Heart left ventricle (tissue), 16 donors: ENCODE data around the gene CD207. TPM values are rescaled to one million over a fixed set of nuclear protein-coding genes. Genes with fewer than 3 reads are reported as not detected.

ENCODE experiments used
- ATAC-seq, 4 donors: fragments of 200-7000 bp; cut with Tn5 transposase; one replicate each; pipeline ENCODE4 v1.9.1; 2020 to 2022; ENCODE audit warnings: moderate library complexity in 4 of 4, mild to moderate bottlenecking in 3 of 4, moderate number of reproducible peaks in 1 of 4
- DNase-seq, 5 donors: peaks; one replicate each; pipeline ENCODE4 v3.0.0-alpha.2; 2020
- H3K27ac ChIP-seq, 12 donors: fragments of 200-600 bp; sonication (generic) in 4 of 12; one replicate each; pipeline versions ENCODE4 v1.5.0 to v1.8.0; 2016 to 2022; ENCODE audit warnings: mild to moderate bottlenecking in 2 of 12
- H3K27me3 ChIP-seq, 9 donors: fragments of 200-600 bp; sonication (generic) in 2 of 9; one replicate each; pipeline versions ENCODE4 v1.5.1 to v1.8.0; 2016 to 2022; ENCODE audit warnings: mild to moderate bottlenecking in 3 of 9
- H3K36me3 ChIP-seq, 9 donors: fragments of 200-600 bp; sonication (generic) in 2 of 9; one replicate each; pipeline versions ENCODE4 v1.5.0 to v1.8.0; 2018 to 2022; ENCODE audit warnings: mild to moderate bottlenecking in 2 of 9
- H3K4me1 ChIP-seq, 12 donors: fragments of 200-600 bp; sonication (generic) in 4 of 12; one replicate each; pipeline versions ENCODE4 v1.5.0 to v1.8.0; 2016 to 2022; ENCODE audit warnings: mild to moderate bottlenecking in 3 of 12
- H3K4me3 ChIP-seq, 12 donors: fragments of 200-600 bp; sonication (generic) in 4 of 12; one replicate each; pipeline versions ENCODE4 v1.5.0 to v1.8.0; 2017 to 2022; ENCODE audit warnings: mild to moderate bottlenecking in 9 of 12, moderate library complexity in 4 of 12
- H3K9me3 ChIP-seq, 12 donors: fragments of 200-600 bp; sonication (generic) in 4 of 12; one replicate each; pipeline versions ENCODE4 v1.5.0 to v1.8.0; 2016 to 2022; ENCODE audit warnings: mild to moderate bottlenecking in 1 of 12
- CTCF ChIP-seq, 12 donors: fragments of 200-600 bp; sonication (generic) in 4 of 12; IDR thresholded peaks; one replicate each; pipeline versions ENCODE4 v1.5.0 to v1.8.0; 2018 to 2022; ENCODE audit warnings: antibody characterized with exemption in 12 of 12, mild to moderate bottlenecking in 5 of 12
- POLR2A ChIP-seq, 2 donors: fragments of 450-650 bp; IDR thresholded peaks; one replicate each; pipeline ENCODE4 v1.6.1; 2017; ENCODE audit warnings: antibody characterized with exemption in 2 of 2, mild to moderate bottlenecking in 2 of 2, moderate library complexity in 2 of 2
- WGBS, 4 donors: extraction: QIAGEN DNeasy Blood & Tissue Kit in 2 of 4; methylation state at CpG; one replicate each; pipeline versions ENCODE4 v1.1.5 to v1.1.7; 2013 to 2018; 5-methylcytosine and 5-hydroxymethylcytosine counted together
- intact Hi-C, 10 donors: fragments of 100-400 bp; cut with DNase I; formaldehyde crosslinking; loops; one replicate each; pipeline versions ENCODE4 v1.11.1 to v1.14.2; 2022
- polyA plus RNA-seq, 2 donors: library from polyadenylated mRNA; stranded (reverse); fragments of 200-250 nt; gene quantifications; one replicate each; pipeline ENCODE4 v1.2.3, GENCODE V29; 2013
- total RNA-seq, 9 donors: library from RNA; depleted of rRNA in 2 of 9; stranded (reverse); fragments of >200 nt in 2 of 9; fragmentation: NEBNext Ultra II Directional in 3 of 9; extraction: Animal tissue kit (Norgen Biotek cat#: 25700) in 3 of 9; gene quantifications; one replicate each; pipeline versions ENCODE4 v1.1.0 to v1.2.4, GENCODE V29; 2016 to 2023
- donor health status: ischemic (EF 13 %, LVEDD 7.1; RV severe dilation, severe dysfunction).
- donor health status: healthy with polysubstance abuse.
- donor health status: DM: no; HTN: yes; CAD: no.
- donor health status: DM: no; HTN: no; CAD: no.
- donor health status: ischemic (EF 25% LVEDD 6.9; RV normal size, moderate dysfunction).
- donor health status: ischemic (EF 25% LVEDD 5.7; RV mildly dilated, moderate dysfunction).
- donor health status: healthy.
- donor health status: DM: yes; HTN: yes; CAD: no.
- donor health status: ischemic (EF 35%, LVEDD 5.7; RV mildly dilated, moderate dysfunction).
- donor health status: nonischemic (EF 11% LVEDD 7.7; RV severe dilation, severe dysfunction).
- donor health status: DM: yes; HTN: yes; CAD: no.
- donor health status: PGD.
- donor health status: ischemic (EF 29% LVEDD 5.4; RV normal size, mild dysfunction).
- donor health status: nonischemic (EF 23%, LVEDD 6.1; RV moderate dilation, normal function).

Gene CD207
- total and polyA plus RNA-seq, 11 donors = 0.04 to 0.48 (median 0.19) TPM; not detected in 4

DNA sequence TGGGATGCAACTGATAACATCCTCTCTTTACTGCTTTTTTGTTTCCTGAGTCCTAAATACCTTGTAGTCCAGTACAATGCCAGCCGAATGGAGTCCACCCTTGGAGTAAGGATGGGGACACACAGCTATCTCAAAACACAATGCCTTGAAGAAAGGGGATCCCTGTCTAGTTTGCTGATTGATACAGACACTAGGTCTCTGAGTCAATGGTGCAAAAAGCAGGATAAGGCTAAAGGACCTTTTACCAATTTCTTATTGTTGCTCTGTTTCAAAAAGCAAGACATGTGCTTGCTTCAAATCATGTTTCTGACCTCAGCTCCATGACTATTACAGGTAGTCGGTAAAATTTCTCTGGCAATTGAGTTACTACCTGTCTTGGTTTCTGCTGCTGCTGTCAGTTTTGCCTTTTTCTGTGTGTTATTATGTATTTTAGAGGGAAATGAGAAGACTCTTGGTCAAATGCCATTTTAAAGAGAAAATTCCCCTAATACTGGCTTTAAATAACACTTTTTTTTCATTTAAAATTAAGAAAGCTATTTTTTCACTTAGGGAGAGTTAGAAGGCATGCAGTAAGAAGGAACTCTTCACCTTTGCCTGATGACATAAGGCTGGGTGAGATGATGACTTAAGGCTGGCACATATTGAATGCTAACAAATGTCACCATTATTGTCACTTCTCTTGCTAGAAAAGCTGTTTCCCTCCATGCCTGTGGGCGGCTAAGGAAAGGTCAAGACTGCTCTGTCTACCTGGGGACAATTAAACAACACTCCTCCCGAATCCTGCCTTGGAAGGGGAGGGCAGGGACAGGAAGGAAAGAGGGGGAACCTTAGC lies 40.2 kb downstream of the CD207 start:
- ATAC-seq = no peak
- TF ChIP-seq CTCF (IDR thresholded peaks at IDR 0.05) (no peak), POLR2A (IDR thresholded peaks at IDR 0.05) (no peak)
- H3K4me1 ChIP-seq = peaks cover 0 to 29% (median 2%) of the 10 kb centered on the region in 12 donors
- no peak overlapping the region for H3K4me3 ChIP-seq
- H3K27me3 ChIP-seq = peaks cover 4 to 32% (median 17%) of the 10 kb centered on the region in 9 donors
- H3K9me3 ChIP-seq = peaks cover 0 to 10% (median 0%) of the 10 kb centered on the region in 12 donors
- no peak overlapping the region for H3K27ac ChIP-seq
- intact Hi-C loops = loop anchor here in 2 of 10 donors (10.0 kb wide), 2 partner anchors 69 to 149 kb away; no protein-coding TSS in a partner anchor
- H3K36me3 ChIP-seq = no peaks in the 10 kb centered on the region
- WGBS, 4 donors = 58 to 84% (median 75%) methylated on average over 4 of the region's 4 CpGs
- DNase-seq = no peak

DNA sequence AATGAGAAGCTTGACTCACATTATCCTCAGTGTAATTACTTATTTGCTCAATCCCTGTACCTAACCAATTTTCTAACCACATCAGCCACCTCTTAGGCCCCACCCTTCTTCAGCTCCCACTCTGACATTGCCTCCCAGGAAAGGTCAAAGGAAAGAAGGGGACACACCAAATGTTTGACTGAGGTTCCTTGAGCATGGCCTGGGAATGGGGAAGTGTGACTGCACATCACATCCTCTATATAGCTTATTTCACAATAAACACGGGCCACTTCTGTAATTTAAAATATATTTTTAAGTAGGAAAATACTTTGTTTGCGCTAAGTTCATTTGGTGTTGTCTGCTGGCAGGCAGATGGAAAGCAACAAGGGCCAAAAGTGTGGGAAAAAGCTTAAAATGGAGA lies 42.2 kb downstream of the CD207 start:
- Histone ChIP-seq H3K27ac (peak overlapping the region in 1 of 12 donors; percentile 42), H3K4me3 (no peak overlapping the region), H3K36me3 (no peaks in the 10 kb centered on the region), H3K9me3 (no peaks in the 10 kb centered on the region), H3K4me1 (peaks cover 0 to 41% (median 8%) of the 10 kb centered on the region in 12 donors), H3K27me3 (peaks cover 6 to 46% (median 23%) of the 10 kb centered on the region in 9 donors)
- DNase-seq (no peak), ATAC-seq (peak in 1 of 4 donors; percentile 16)
- WGBS, 4 donors = 77 to 86% (median 83%) methylated on average over 2 of the region's 2 CpGs
- TF ChIP-seq POLR2A (IDR thresholded peaks at IDR 0.05) = no peak
- no peak for TF ChIP-seq CTCF (IDR thresholded peaks at IDR 0.05)
- intact Hi-C loops = loop anchor here in 4 of 10 donors (5.0 to 10.0 kb wide), 4 partner anchors 71 to 154 kb away; partner anchors contain the start of gene ATP6V1B1 (in 1 of the 4)

DNA sequence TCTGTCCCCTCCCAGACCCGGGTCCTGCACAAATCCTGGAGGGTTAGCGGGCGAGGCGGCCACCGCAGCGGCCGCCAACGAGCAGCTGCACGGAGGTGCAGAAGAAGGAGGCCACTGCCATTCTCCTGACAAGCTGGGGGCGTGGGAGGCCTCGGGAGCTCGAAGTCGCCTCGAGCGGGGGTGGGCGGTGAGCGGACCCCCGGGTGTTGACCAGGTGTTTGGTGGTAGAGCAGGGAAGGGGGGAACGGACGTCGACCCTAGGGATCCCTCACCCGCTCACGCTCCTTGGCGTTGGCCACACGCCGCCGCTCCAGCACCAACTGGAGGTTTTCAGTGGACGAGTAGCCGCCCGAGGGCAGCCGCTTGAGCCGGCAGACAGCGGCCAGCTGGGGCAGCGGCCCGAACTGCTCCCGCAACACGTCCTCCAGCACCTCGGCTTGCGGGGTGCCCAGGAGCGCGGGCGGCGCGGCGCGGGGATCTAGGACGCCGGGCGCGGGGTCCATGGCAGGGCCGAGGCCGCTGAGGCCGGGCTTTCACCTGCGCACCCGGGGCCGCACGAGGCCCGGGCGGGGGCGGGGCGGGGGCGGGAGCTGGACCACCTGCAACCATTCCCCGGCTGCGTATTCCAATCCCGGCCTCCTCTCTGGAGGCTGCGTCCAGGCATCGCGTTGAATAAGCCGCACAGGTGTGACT lies 45.3 kb downstream of the CD207 start, which contains the start of gene FIGLA:
FIGLA (minus strand) TSS at position 508 of the 693 bp plus-strand sequence; CDS start at position 503, 5 bp downstream.
- ATAC-seq = peak in 2 of 4 donors; percentile 31 to 38
- H3K4me1 ChIP-seq = peaks cover 0 to 32% (median 8%) of the 10 kb centered on the region in 12 donors
- DNase-seq = no peak
- peak within 1 kb of the TSS in 11 of 12 donors; percentile 11 to 49 (median 34) for H3K4me3 ChIP-seq
- WGBS, 4 donors = 3 to 5% (median 3%) methylated on average over 38 to 69 of the region's 69 CpGs
- intact Hi-C loops = loop anchor here in 5 of 10 donors (2.0 to 10.0 kb wide), 5 partner anchors 73 to 157 kb away; partner anchors contain the start of gene ATP6V1B1 (in 1 of the 5)
- H3K36me3 ChIP-seq = no peaks in the 10 kb centered on the region
- H3K9me3 ChIP-seq = no peaks in the 10 kb centered on the region
- no peak within 1 kb of the TSS for H3K27ac ChIP-seq
- TF ChIP-seq POLR2A (IDR thresholded peaks at IDR 0.05) = no peak
- TF ChIP-seq CTCF (IDR thresholded peaks at IDR 0.05) = no peak
- H3K27me3 ChIP-seq = peaks cover 11 to 73% (median 32%) of the 10 kb centered on the region in 9 donors
